T-helper 2 cell treated with Interferon-gamma antibody and Interleukin-4, amounts not matched to agents 5 μg/mL and 100 μg/mL, for 36 hours (primary cell): ENCODE measurements around the gene URGCP.
"Not testable (repeated sequence)": the region's sequence is repeated elsewhere in the genome, so short reads cannot be mapped to it uniquely, and the experiment has no call there.

Source experiments
- DNase-seq: peaks from one replicate; pipeline ENCODE4 v3.0.0; 2021; ENCODE audit warnings: low spot score
- H3K27ac Mint-ChIP-seq: one replicate; pipeline ENCODE4 v1.8.0; 2021; ENCODE audit warnings: mild to moderate bottlenecking, mixed read lengths
- H3K27me3 Mint-ChIP-seq: one replicate; pipeline ENCODE4 v1.8.0; 2021; ENCODE audit warnings: low read depth, mixed read lengths
- H3K36me3 Mint-ChIP-seq: one replicate; pipeline ENCODE4 v1.8.0; 2021; ENCODE audit warnings: low read depth, mixed read lengths
- H3K4me1 Mint-ChIP-seq: one replicate; pipeline ENCODE4 v1.8.0; 2021; ENCODE audit warnings: low read depth, mixed read lengths
- H3K4me3 Mint-ChIP-seq: one replicate; pipeline ENCODE4 v1.8.0; 2022; ENCODE audit warnings: mild to moderate bottlenecking, moderate library complexity, mixed read lengths
- H3K9me3 Mint-ChIP-seq: one replicate; pipeline ENCODE4 v1.8.0; 2021; ENCODE audit warnings: mixed read lengths

URGCP gene

DNA sequence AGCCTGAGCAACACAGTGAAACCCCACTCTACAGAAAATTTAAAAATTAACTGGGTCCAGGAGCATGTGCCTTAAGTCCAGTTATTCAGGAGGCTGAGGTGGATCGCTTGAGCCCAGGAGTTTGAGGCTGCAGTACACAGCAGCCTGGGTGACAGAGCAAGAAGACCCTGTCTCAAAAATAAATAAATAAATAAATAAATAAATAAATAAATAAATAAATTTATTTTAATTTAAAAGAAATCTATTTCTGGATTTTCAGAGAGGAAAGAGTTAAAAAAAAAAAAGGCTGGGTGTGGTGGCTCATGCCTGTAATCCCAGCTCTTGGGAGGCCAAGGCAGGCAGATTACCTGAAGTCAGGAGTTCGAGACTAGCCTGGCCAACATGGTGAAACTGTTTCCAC, 7.8 kb downstream of the URGCP start:
- H3K9me3 Mint-ChIP-seq, DNase-seq, H3K27ac Mint-ChIP-seq, H3K27me3 Mint-ChIP-seq, H3K4me1 Mint-ChIP-seq, H3K4me3 Mint-ChIP-seq: not testable (repeated sequence)
- peaks cover 19% of the 10 kb centered on the region for H3K36me3 Mint-ChIP-seq

DNA sequence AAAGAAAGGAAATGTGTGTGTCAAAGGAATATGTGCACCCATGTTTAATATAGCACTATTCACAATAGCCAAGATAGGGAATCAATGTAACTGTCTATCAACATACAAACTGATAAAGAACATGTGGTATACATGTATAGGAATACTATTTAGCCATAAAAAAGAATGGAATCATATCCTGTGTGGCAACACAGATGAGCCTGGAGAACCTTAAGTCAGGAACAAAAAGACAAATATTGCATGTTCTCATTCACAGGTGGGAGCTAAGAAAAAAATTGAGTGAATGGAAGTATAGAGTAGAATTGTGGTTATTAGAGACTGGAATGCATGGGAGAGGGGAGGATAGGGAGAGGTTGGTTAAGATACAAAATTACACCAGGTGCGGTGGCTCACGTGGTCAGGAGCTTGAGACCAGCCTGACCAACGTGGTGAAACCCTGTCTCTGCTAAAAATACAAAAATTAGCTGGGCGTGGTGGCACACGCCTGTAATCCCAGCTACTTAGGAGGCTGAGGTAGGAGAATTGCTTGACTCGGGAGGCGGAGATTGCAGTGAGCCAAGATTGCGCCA, 10.5 kb downstream of the URGCP start:
- no peak for DNase-seq
- Mint-ChIP-seq H3K27ac (no peak overlapping the region), H3K36me3 (peaks cover 16% of the 10 kb centered on the region), H3K9me3 (no peaks in the 10 kb centered on the region), H3K4me3 (no peak overlapping the region), H3K27me3 (no peaks in the 10 kb centered on the region), H3K4me1 (peaks cover 15% of the 10 kb centered on the region)

DNA sequence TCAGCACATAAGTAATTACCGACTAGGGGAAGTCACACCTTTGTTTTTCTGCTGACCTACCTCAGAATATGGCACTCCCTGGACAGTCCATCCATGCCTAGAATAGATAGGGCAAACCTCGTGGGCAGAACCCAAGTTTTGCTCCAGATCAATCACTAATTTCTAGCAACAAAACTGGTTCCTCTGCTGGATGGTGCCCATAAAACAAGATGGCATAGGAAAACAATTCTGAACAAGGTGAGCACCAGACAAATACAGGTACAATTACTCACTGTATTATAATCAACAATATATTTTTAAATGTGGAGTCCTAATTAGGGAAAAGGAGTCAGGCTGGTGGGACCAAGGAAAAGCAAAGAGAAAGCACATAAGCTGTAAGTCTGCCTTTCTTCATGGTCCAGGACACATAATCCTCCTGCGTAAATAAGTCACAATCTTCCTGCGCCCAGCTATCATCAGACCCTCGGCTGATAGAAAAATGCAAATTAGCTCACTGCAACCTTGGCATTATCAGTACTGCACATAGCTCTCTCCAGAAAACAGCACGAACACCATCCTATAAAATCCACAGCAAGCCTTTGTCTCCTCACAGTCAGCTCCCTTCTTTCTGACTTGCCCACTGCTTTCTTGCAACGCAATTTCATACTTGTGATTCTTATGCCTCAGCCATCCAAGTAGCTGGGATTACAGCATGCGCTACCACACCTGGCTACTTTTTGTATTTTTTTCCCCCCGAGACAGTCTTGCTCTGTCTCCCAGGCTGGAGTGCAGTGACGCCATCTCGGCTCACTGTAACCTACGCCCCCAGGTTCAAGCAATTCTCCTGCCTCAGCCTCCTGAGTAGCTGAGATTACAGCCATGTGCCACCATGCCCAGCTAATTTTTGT, 15.1 kb downstream of the URGCP start:
- Mint-ChIP-seq H3K4me1 (peaks cover 15% of the 10 kb centered on the region), H3K36me3 (peaks cover 16% of the 10 kb centered on the region), H3K9me3 (no peaks in the 10 kb centered on the region), H3K4me3 (no peak overlapping the region), H3K27ac (no peak overlapping the region), H3K27me3 (no peaks in the 10 kb centered on the region)
- DNase-seq: no peak

DNA sequence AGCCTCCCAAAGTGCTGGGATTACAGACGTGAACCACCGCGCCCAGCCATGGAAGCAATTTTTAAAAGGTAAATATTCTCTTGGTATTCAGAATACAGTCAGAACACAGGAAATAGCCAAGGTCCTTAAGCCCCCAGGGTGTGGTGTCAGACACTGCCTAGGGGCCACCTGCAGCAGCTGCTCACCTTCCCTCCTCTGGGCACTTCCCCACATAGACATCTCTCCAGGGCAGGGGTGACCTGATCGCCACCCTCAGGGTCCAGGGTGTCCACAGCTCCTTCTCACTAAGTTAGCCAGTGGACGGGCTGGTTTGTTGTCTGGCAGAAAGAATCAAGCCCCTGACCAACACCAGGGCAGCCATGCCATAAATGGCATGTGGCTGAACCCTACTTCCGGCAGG, 15.9 kb downstream of the URGCP start:
- no peak overlapping the region for H3K27ac Mint-ChIP-seq
- peaks cover 13% of the 10 kb centered on the region for H3K36me3 Mint-ChIP-seq
- peaks cover 15% of the 10 kb centered on the region for H3K4me1 Mint-ChIP-seq
- H3K4me3 Mint-ChIP-seq: no peak overlapping the region
- H3K27me3 Mint-ChIP-seq: no peaks in the 10 kb centered on the region
- no peak for DNase-seq
- H3K9me3 Mint-ChIP-seq: no peaks in the 10 kb centered on the region

DNA sequence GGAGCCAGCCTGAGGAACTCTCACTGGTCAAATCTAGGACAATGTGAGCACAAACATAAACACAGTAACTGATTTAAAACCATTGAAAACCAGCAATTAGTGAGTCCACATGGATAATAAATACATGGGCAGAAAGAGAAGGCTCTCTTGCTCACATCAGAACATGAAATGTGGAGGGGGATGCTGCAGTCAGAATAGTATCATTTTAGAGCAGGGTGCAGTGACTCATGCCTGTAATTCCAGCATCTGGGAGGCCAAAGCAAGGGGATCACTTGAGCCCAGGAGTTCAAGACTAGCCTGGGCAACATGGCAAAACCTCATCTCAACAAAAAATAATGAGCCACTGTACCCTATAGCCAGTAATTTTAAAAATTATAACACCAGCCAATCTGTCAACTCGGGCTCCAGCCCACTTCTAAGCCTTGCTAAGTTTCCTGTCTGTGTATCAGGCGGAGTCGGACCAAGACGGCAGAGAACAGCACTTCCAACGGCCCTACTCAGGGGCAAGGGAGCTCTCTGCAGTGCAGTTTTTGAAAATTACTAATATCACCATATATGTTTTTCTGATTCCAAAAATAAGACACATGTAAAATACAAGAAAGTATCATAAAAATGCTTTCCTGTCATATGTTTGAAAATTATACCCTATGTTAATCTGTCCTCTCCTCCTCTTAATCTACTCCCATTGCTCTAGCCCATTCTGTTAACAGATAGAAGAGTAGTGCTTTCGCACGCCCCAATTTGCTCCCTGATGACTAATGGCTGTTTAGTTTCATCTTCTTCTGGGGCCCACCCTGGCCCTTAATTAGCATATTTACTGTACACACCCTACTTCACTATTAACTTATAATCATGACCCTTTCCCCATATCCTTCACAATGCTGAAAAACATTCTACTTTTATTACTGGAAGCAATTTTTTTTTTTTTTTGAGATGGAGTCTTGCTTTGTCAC, 17.1 kb downstream of the URGCP start:
- peaks cover 12% of the 10 kb centered on the region for H3K36me3 Mint-ChIP-seq
- no peak overlapping the region for H3K27ac Mint-ChIP-seq
- no peaks in the 10 kb centered on the region for H3K9me3 Mint-ChIP-seq
- no peak overlapping the region for H3K4me3 Mint-ChIP-seq
- peaks cover 15% of the 10 kb centered on the region for H3K4me1 Mint-ChIP-seq
- no peak for DNase-seq
- H3K27me3 Mint-ChIP-seq: no peaks in the 10 kb centered on the region

DNA sequence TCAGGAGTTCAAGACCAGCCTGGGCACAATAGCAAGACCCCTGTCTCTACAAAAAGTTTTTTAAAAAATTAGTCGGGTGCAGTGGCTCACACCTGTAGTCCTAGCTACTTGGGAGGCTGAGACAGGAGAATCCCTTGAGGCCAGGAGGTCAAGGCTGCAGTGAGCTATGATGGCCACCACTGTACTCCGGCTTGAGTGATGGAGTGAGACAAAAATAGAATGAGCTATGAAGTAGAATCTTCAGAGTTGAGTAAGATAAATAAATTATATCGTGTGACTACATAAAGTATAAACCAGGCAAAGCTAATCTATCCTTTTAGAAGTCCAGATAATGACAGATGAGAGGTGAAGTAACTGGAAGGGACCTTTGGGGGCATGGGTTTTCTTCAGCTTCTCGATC, 21.8 kb downstream of the URGCP start:
- Mint-ChIP-seq H3K4me1 (peaks cover 1% of the 10 kb centered on the region), H3K27ac (no peak overlapping the region), H3K4me3 (no peak overlapping the region), H3K27me3 (no peaks in the 10 kb centered on the region), H3K9me3 (no peaks in the 10 kb centered on the region), H3K36me3 (peaks cover 30% of the 10 kb centered on the region)
- no peak for DNase-seq

DNA sequence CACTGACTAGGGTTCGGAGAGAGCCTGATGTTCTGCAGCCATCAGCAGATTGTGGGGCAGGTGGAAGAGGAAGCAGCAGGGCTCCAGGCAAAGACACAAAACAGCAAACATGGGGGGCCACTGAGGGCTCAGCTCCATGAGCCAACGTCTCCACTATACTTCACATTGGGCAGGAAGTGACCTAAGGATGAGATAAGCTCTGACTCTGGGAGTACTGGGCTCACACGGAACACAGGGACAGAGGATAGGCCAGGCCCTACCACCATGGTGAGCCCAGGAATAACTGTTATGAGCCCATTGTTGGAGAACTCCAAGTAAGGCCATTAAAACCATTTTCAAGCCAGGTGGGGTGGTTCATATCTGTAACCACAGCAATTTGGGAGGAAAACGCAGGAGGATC, 22.2 kb downstream of the URGCP start:
- Mint-ChIP-seq H3K36me3 (peaks cover 32% of the 10 kb centered on the region), H3K27me3 (no peaks in the 10 kb centered on the region), H3K4me1 (no peaks in the 10 kb centered on the region), H3K9me3 (no peaks in the 10 kb centered on the region), H3K27ac (no peak overlapping the region), H3K4me3 (no peak overlapping the region)
- DNase-seq: no peak

DNA sequence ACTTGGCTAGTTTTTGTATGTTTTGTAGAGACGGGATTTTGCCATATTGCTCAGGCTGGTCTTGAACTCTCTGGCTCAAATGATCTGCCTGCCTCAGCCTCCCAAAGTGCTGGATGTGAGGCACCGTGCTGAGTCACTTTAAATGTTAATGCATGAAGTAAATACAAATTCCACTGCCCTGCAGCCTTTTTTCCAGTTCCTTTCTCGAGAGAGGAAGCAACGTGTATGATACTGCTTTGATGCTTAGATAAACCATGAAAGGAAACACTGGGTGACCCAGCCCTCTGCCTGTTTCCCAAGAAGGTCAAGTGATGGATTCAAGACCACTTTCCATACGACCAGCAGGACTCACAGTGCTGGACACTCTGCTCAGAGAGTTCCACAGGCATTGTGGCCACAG, 25.8 kb downstream of the URGCP start:
- Mint-ChIP-seq H3K36me3 (peaks cover 49% of the 10 kb centered on the region), H3K9me3 (no peaks in the 10 kb centered on the region), H3K27ac (no peak overlapping the region), H3K4me3 (no peak overlapping the region), H3K27me3 (no peaks in the 10 kb centered on the region), H3K4me1 (no peaks in the 10 kb centered on the region)
- no peak for DNase-seq

DNA sequence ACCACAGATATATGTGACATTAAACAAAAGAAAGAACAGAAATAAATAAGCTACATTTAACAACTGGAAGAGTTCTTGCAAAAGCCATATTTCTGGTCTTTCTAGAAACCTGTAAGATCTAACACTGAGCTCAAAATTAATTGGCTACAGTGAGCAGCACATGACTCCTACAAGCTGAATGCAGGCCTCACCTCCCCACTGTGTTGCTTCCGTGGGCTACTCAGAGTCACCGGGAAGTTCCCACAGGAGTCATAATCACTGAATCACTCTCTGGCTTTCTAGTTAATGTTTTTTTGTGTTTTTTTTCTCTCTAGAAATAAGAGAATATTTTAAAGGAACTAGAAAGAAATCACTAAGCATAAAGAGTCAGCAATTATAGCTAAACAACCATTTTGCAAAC, 26.9 kb downstream of the URGCP start:
- H3K27ac Mint-ChIP-seq: no peak overlapping the region
- H3K27me3 Mint-ChIP-seq: no peaks in the 10 kb centered on the region
- DNase-seq: no peak
- peaks cover 50% of the 10 kb centered on the region for H3K36me3 Mint-ChIP-seq
- no peak overlapping the region for H3K4me3 Mint-ChIP-seq
- no peaks in the 10 kb centered on the region for H3K9me3 Mint-ChIP-seq
- no peaks in the 10 kb centered on the region for H3K4me1 Mint-ChIP-seq

DNA sequence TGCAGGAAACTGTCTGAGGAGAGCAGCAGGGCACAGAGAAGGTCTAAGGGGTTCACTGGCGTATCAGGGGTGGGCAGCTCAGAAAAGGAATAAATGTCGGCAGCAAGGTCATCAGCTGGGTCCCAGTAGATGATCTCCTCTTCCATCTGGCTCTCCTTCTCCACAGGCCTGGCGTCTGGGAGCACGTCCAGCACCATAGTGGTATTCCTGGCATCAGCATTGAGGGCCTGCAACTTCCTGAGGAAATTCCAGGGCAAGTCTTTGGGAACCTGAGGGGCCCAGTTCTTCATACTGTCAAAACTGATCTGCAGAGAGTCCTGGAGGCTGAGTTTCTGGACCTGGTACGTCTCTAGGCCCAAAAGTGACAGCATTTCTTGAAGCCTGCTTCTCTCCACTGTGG, 27.5 kb downstream of the URGCP start:
- Mint-ChIP-seq H3K9me3 (no peaks in the 10 kb centered on the region), H3K4me3 (no peak overlapping the region), H3K27ac (no peak overlapping the region), H3K27me3 (no peaks in the 10 kb centered on the region), H3K4me1 (no peaks in the 10 kb centered on the region), H3K36me3 (peaks cover 46% of the 10 kb centered on the region)
- no peak for DNase-seq

DNA sequence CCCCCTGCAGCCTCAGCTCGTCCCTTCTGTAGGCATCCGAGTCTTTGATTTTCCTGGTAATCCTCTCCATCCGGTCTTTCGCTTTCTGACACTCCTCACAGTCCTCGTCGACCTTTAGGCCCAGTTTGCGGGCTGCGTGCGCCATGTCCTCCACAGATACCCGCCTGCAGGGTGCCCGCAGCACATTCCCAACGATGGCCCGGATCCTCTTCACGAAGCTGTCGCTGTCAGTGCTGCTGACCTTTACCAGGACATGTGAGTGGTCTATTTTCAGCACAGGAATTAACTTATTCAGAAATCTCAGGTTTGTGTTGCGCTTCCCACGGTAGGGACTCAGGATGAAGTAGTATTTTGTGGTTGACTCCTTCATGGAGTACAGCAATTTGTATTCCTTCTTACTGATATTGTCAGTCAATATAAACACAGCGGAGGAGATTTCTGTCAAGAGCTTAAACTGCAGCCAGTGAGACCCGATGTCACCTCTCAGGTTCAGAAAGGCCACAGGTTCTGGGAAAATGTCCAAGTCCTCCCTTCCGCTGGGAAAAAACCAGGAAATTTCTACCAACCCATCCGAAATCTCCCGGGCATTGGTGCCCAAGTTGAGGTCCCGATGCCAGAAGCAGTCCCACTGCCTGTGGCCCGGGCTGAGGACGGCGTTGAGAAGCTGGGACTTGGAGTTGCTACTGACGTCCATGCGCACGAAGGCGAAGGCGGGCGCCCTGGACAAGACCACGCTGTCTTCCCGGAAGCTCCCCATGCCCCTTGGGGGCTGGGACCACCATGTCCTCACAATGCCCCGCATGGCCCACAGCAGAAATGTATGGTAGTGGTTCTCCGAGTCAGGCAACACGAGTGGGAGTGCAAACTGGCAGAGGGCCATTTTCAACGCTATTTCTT, 28.2 kb downstream of the URGCP start:
- Mint-ChIP-seq H3K27me3 (no peaks in the 10 kb centered on the region), H3K4me1 (peaks cover under 1% of the 10 kb centered on the region), H3K9me3 (no peaks in the 10 kb centered on the region), H3K36me3 (peaks cover 46% of the 10 kb centered on the region), H3K4me3 (no peak overlapping the region), H3K27ac (no peak overlapping the region)
- DNase-seq: no peak

DNA sequence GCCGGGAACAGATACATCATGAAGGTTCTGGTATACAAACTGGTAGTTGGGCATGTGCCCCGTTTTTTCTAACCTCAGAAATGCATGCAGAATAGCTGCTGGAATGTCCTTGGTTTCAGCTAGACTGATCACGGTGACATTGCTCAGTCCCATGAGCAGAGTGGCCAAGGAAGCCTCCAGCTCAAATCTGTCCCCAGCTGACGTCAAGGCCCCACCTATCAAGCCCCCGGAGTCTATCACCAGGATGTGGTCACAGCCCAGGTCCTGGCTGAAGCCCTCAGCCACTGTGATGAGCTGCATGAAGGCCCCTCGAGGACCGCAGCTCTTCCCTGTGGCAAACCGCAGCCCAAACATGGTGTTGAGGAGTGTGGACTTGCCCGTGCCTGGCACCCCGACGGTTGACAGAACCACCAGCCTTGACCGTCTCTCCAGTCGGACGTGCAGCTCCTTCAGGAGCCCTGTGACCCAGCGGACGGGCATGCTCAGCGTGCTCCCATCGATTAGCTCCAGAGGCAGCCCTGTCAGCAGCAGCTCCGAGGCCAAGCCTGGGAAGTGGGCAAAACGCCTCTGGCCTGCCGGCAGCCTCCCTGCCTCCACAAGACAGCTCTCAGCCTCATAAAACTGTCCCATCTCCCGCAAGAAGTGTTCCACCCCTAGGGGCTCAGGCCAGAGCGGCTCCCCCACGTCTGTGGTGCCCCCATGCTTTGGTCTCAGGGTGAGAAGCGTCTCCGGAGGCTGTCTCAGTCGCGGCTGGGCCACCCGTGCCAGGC, 29.2 kb downstream of the URGCP start:
- no peaks in the 10 kb centered on the region for H3K27me3 Mint-ChIP-seq
- H3K27ac Mint-ChIP-seq: no peak overlapping the region
- H3K9me3 Mint-ChIP-seq: no peaks in the 10 kb centered on the region
- peaks cover 48% of the 10 kb centered on the region for H3K36me3 Mint-ChIP-seq
- no peak for DNase-seq
- no peak overlapping the region for H3K4me3 Mint-ChIP-seq
- peaks cover 2% of the 10 kb centered on the region for H3K4me1 Mint-ChIP-seq

DNA sequence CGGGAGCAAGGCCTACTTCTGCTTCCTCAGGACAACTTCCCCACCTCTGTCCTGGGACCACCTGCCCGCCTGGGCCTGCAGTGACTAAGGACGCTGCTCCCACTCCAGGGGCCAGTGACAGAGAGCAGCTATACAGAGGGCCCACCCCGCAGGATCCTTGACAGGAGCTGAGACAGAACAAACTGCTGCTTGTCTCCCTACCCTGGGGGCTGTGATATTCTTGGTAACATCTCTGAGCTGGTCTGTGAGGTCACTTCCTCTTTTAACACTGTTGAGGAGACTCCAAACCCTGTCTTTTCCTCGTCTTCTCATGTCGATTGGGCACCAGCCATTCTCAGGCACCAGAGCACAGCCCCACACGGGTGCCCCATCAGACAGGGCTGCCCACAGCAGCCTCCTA, 30.2 kb downstream of the URGCP start:
- H3K9me3 Mint-ChIP-seq: no peaks in the 10 kb centered on the region
- no peaks in the 10 kb centered on the region for H3K27me3 Mint-ChIP-seq

More for the DNA sequence above, 30.2 kb downstream of the URGCP start:
- DNase-seq: no peak
- peaks cover 2% of the 10 kb centered on the region for H3K4me1 Mint-ChIP-seq
- H3K4me3 Mint-ChIP-seq: no peak overlapping the region
- H3K36me3 Mint-ChIP-seq: peaks cover 45% of the 10 kb centered on the region
- H3K27ac Mint-ChIP-seq: no peak overlapping the region
